Measurements from ENCODE around the gene PHEX. TPM values are rescaled to one million over a fixed set of nuclear protein-coding genes. Genes with fewer than 3 reads are reported as not detected.
"Not testable (repeated sequence)": the region's sequence is repeated elsewhere in the genome, so short reads cannot be mapped to it uniquely, and the experiment has no call there.

Gene PHEX
- total RNA-seq, 2 donors from 2014 or later, result not detected

DNA sequence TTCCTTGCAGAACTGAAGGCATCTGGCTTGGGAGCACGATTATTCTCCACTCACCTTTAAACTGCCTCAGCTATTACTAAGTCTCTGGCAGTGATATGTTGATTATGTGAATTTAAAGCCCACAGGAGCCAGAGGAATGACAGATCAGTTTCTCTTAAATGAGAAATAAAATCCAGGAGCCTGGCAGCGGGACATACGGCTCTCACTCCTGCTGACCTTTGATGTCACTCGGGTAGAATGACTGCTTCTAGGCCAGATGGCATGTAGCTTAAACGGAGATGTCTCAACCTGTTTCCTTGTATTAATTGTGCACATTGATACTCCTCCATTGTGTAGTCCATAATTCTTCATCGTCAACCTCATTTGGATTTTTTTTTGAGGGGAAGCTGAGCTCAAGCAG is 236.6 kb downstream of the PHEX start:
- TF ChIP-seq, protein P1, sequence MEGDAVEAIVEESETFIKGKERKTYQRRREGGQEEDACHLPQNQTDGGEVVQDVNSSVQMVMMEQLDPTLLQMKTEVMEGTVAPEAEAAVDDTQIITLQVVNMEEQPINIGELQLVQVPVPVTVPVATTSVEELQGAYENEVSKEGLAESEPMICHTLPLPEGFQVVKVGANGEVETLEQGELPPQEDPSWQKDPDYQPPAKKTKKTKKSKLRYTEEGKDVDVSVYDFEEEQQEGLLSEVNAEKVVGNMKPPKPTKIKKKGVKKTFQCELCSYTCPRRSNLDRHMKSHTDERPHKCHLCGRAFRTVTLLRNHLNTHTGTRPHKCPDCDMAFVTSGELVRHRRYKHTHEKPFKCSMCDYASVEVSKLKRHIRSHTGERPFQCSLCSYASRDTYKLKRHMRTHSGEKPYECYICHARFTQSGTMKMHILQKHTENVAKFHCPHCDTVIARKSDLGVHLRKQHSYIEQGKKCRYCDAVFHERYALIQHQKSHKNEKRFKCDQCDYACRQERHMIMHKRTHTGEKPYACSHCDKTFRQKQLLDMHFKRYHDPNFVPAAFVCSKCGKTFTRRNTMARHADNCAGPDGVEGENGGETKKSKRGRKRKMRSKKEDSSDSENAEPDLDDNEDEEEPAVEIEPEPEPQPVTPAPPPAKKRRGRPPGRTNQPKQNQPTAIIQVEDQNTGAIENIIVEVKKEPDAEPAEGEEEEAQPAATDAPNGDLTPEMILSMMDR (IDR thresholded peaks at IDR 0.05), result no peak
- no peaks in the 10 kb centered on the region for H3K36me3 ChIP-seq
- no peaks in the 10 kb centered on the region for H3K27me3 ChIP-seq
- no peaks in the 10 kb centered on the region for H3K9me3 ChIP-seq
- H3K4me1 ChIP-seq, result no peaks in the 10 kb centered on the region
- no peak overlapping the region for H3K4me3 ChIP-seq
- DNase-seq (ENCODE audit: low spot score), result no peak
- no peak overlapping the region for H3K27ac ChIP-seq

DNA sequence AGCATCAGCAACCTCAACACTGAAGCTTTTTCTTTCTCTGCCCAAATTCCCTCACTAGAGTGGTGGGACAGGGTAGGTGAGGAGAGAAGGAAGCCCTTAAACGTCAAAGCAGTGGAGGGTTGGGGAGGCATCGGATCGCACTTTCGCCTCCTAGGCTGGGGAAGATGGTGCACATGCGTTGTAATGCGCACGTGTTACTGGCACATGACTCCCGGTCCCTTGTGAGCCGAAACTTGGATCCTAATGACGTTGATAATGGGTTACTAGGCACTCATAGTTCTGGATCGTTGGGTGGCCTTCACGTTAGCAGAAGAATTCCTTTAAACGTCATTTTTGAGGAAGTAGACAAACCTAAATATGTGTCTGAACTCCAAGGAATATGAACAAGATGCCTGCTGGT is 240.5 kb downstream of the PHEX start, which contains the start of gene CBLL2:
TSS of gene CBLL2 (plus strand) at position 301 of the 400 bp plus-strand sequence. CDS start at position 380, 79 bp downstream.
- TF ChIP-seq, protein P1 (IDR thresholded peaks at IDR 0.05), result no peak
- no peak for DNase-seq (ENCODE audit: low spot score)
- no peaks in the 10 kb centered on the region for H3K27me3 ChIP-seq

DNA sequence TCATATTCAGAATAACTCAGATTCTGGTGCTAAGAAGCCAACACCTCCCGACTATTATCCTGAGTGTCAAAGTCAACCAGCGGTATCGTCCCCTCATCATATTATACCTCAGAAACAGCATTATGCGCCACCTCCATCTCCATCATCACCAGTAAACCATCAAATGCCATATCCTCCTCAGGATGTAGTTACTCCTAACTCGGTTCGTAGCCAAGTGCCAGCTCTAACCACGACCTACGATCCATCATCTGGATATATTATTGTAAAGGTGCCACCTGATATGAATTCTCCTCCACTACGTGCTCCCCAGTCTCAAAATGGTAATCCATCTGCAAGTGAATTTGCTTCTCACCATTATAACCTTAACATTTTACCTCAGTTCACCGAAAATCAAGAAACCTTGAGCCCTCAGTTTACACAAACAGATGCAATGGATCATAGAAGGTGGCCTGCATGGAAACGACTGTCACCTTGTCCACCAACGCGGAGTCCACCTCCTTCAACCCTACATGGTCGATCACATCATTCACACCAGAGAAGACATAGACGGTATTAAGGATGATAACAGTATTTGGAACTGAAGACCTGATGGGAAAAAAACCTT is 241.7 kb downstream of the PHEX start:
- TF ChIP-seq, protein P1 (IDR thresholded peaks at IDR 0.05), result no peak
- no peak overlapping the region for H3K4me3 ChIP-seq
- H3K4me1 ChIP-seq, result no peaks in the 10 kb centered on the region
- no peak overlapping the region for H3K27ac ChIP-seq
- no peak for DNase-seq (ENCODE audit: low spot score)
- no peaks in the 10 kb centered on the region for H3K9me3 ChIP-seq
- H3K27me3 ChIP-seq, result no peaks in the 10 kb centered on the region
- H3K36me3 ChIP-seq, result no peaks in the 10 kb centered on the region

More for the DNA sequence above, 240.5 kb downstream of the PHEX start, which contains the start of gene CBLL2:
- Histone ChIP-seq H3K9me3 (no peaks in the 10 kb centered on the region), H3K36me3 (no peaks in the 10 kb centered on the region), H3K4me1 (no peaks in the 10 kb centered on the region), H3K27ac (no peak within 1 kb of the TSS), H3K4me3 (no peak within 1 kb of the TSS)

DNA sequence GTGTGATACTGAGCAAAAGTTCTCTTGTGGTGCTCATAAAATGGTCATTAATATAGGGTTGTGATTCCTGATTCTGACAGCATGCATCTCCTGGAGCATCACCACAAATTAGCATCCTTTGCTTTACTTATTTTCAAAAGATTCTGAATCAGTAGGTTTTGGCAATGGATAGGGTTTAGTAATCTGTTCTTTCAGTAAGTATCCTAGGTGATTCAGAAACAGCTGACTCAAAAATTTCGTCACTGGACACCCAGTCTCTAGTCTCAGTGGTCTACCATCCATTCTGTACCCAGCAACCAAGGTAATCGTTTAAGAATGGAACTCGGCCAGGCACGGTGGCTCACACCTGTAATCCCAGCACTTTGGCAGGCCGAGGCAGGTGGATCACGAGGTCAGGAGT is 244.7 kb downstream of the PHEX start:
- Histone ChIP-seq H3K27me3 (no peaks in the 10 kb centered on the region), H3K27ac (no peak overlapping the region), H3K4me1 (no peaks in the 10 kb centered on the region), H3K36me3 (no peaks in the 10 kb centered on the region), H3K9me3 (no peaks in the 10 kb centered on the region), H3K4me3 (no peak overlapping the region)
- TF ChIP-seq, protein P1 (IDR thresholded peaks at IDR 0.05), result no peak
- DNase-seq (ENCODE audit: low spot score), result no peak

DNA sequence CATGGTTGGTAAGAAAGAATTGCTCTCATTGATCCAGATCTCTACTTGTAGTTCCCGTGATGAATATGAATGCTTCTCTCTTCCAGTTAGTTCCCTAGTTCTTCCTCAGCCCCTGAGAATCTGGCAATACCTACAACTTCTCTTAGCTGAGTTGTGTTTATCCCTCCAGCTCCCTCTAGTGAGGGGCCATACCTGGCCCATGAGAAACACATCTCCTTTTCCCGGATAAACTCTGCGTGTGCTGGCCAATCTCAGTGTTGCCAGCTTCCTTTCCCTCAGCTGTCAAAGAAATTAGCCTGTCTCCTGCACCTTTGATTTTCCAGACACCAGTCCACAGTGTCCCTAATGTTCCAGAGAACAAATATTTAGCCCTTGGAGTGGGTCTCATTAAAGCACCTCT is 246.2 kb downstream of the PHEX start:
- Histone ChIP-seq H3K9me3 (no peaks in the 10 kb centered on the region), H3K4me3 (no peak overlapping the region), H3K36me3 (no peaks in the 10 kb centered on the region), H3K4me1 (no peaks in the 10 kb centered on the region), H3K27me3 (no peaks in the 10 kb centered on the region), H3K27ac (no peak overlapping the region)
- TF ChIP-seq, protein P1 (IDR thresholded peaks at IDR 0.05), result no peak
- no peak for DNase-seq (ENCODE audit: low spot score)

DNA sequence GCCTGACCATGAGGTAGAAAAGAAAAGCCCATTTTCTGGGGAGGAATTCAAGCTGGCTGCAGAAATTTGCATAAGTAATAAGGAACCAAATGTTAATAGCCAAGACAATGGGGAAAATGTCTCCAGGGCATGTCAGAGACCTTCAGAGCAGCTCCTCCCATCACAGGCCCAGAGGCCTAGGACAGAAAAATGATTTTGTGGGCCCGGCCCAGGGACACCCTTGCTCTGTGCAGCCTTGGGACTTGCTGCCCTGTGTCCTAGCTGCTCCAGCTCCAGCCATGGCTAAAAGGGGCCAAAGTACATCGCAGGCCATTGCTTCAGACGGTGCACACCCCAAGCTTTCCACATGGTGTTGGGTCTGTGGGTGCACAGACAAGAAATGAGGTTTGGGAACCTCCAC is 257.1 kb downstream of the PHEX start:
- not testable (repeated sequence) for H3K9me3 ChIP-seq; H3K4me1 ChIP-seq; H3K27ac ChIP-seq; DNase-seq (ENCODE audit: low spot score); H3K27me3 ChIP-seq; H3K4me3 ChIP-seq; H3K36me3 ChIP-seq

All from right atrium auricular region (tissue), 2 donors.